SK-N-MC (cell line): ENCODE measurements around the gene RFX8.

Experiments used
- EZH2 ChIP-seq: fragments of 200-600 bp; sonication (generic); IDR thresholded peaks from one replicate; pipeline ENCODE4 v1.6.1; 2017; ENCODE audit warnings: antibody characterized with exemption
- POLR2AphosphoS5 ChIP-seq: IDR thresholded peaks from 2 replicates; pipeline ENCODE4 v1.6.1; 2012; ENCODE audit warnings: mild to moderate bottlenecking, low read depth, low read length, borderline replicate concordance

DNA sequence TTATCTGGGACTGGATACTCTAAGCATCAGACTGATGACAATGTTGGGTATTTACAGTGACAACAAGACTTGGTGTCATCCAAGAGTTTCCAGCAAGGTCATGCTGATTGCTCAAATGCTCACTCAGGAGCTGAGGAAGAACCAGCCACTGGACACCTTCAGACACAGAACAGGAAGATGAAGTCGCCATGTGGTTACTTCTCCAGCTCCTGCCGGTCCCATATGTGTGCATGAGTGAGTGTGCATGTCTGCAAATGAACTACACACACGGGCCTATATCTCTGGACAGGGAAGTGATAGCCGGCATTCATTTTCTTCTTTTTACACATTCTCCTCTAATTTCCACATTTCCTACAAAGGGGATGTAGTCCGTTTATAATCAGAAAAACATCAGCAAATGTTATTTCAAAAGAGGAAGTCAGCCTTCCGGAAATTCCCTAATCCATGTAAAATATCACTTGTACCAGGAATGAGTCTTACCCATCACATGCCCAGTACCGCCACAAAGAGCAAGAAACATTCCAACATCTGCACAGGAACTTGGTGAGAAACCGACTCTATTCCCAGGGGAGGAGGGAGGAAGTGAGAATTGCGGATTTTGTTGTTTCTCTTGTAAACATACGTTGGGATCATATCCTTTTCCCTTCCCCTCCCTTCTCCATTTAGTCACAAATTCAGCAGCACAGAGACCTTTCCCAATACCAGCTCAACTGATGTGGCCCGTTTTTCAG lies 10.8 kb downstream of the RFX8 start:
- no peak for TF ChIP-seq EZH2
- TF ChIP-seq POLR2AphosphoS5, result no peak
